Activated CD8-positive, alpha-beta T cell treated with anti-CD3 and anti-CD28 coated beads for 36 hours (primary cell): ENCODE data around the gene FGF18. TPM values are rescaled to one million over a fixed set of nuclear protein-coding genes. Genes with fewer than 3 reads are reported as not detected.
"Not testable (repeated sequence)": the region's sequence is repeated elsewhere in the genome, so short reads cannot be mapped to it uniquely, and the experiment has no call there.

Experiments used
- ATAC-seq: fragments of 200-7000 bp; cut with Tn5 transposase; one replicate; pipeline ENCODE4 v1.10.0; 2021; ENCODE audit warnings: mild to moderate bottlenecking, moderate library complexity
- CTCF ChIA-PET: fragments of 350-600 bp; sonication (Branson Sonifier 250); formaldehyde crosslinking; loops from one replicate; lab custom pipeline; 2021; ENCODE audit warnings: antibody characterized with exemption; lab: Charles Lee
- POLR2A ChIA-PET: fragments of 350-600 bp; sonication (Branson Sonifier 250); formaldehyde crosslinking; loops from one replicate; lab custom pipeline; 2021; ENCODE audit warnings: antibody characterized with exemption; lab: Charles Lee
- DNase-seq: peaks from one replicate; pipeline ENCODE4 v3.0.0-alpha.2; 2020
- H3K27ac Mint-ChIP-seq: one replicate; pipeline ENCODE4 v1.8.0; 2021; ENCODE audit warnings: mild to moderate bottlenecking, mixed read lengths
- H3K27me3 Mint-ChIP-seq: one replicate; pipeline ENCODE4 v1.8.0; 2021; ENCODE audit warnings: mixed read lengths
- H3K36me3 Mint-ChIP-seq: one replicate; pipeline ENCODE4 v1.8.0; 2021; ENCODE audit warnings: low read depth, mixed read lengths
- H3K4me1 Mint-ChIP-seq: one replicate; pipeline ENCODE4 v1.8.0; 2021; ENCODE audit warnings: low read depth, mixed read lengths
- H3K4me3 Mint-ChIP-seq: one replicate; pipeline ENCODE4 v1.8.0; 2021; ENCODE audit warnings: mild to moderate bottlenecking, moderate library complexity, mixed read lengths
- H3K9me3 Mint-ChIP-seq: one replicate; pipeline ENCODE4 v1.8.0; 2021; ENCODE audit warnings: mixed read lengths
- CTCF ChIP-seq: fragments of 200-600 bp; IDR thresholded peaks from one replicate; pipeline ENCODE4 v1.8.0; 2022; ENCODE audit warnings: antibody characterized with exemption, mild to moderate bottlenecking
- intact Hi-C: fragments of 100-400 bp; cut with micrococcal nuclease; formaldehyde crosslinking; loops from one replicate; pipeline ENCODE4 v1.10.0; 2022
- total RNA-seq, 2 experiments: library from RNA; stranded (reverse); gene quantifications; one replicate each; pipeline ENCODE4 v1.2.3, GENCODE V29; 2021

FGF18 gene
- total RNA-seq, 2 experiments from 2014 or later = 0.18 TPM; not detected in 1

GRCh38 chr5:171401167-171401947, 18.1 kb upstream of the FGF18 start:
- peak overlapping the region; percentile 27 for H3K27ac Mint-ChIP-seq
- ATAC-seq (no peak), DNase-seq (no peak)
- H3K4me1 Mint-ChIP-seq = peaks cover 53% of the 10 kb centered on the region
- no peaks in the 10 kb centered on the region for H3K27me3 Mint-ChIP-seq
- intact Hi-C loops = no loop called here
- no peak overlapping the region for H3K4me3 Mint-ChIP-seq
- POLR2A ChIA-PET = interaction anchor here (1.1 to 10.5 kb wide), 4 partner anchors 9 to 13 kb away, joined by 3 to 162 read pairs (median 53); partner anchors contain the start of gene NPM1
- CTCF ChIA-PET = interaction anchor here (1.5 kb wide), 1 partner anchor 17 kb away, joined by 4 read pairs; no protein-coding TSS in a partner anchor
- H3K9me3 Mint-ChIP-seq = no peaks in the 10 kb centered on the region
- H3K36me3 Mint-ChIP-seq = peaks cover 70% of the 10 kb centered on the region
- no peak for TF ChIP-seq CTCF

- CTCF ChIA-PET, H3K27me3 Mint-ChIP-seq, DNase-seq, H3K27ac Mint-ChIP-seq, H3K9me3 Mint-ChIP-seq, POLR2A ChIA-PET, H3K4me3 Mint-ChIP-seq, ATAC-seq, intact Hi-C loops: not testable (repeated sequence)
- Mint-ChIP-seq H3K36me3 (peaks cover 69% of the 10 kb centered on the region), H3K4me1 (peaks cover 50% of the 10 kb centered on the region)
Observed at GRCh38 chr5:171402751-171403150, 16.7 kb upstream of the FGF18 start.

GRCh38 chr5:171405615-171406014, 13.8 kb upstream of the FGF18 start:
- Mint-ChIP-seq H3K9me3 (no peaks in the 10 kb centered on the region), H3K4me3 (no peak overlapping the region), H3K27ac (no peak overlapping the region), H3K4me1 (peaks cover 46% of the 10 kb centered on the region), H3K36me3 (peaks cover 67% of the 10 kb centered on the region), H3K27me3 (no peaks in the 10 kb centered on the region)
- intact Hi-C loops = no loop called here
- ATAC-seq (peak; percentile 48), DNase-seq (no peak)
- ChIA-PET CTCF (interaction anchor here (0.9 to 1.4 kb wide), 4 partner anchors 10 to 17 kb away, joined by 3 to 5 read pairs (median 4); partner anchors contain the start of gene NPM1), POLR2A (interaction anchor here (0.9 to 11.2 kb wide), 4 partner anchors 9 to 17 kb away, joined by 3 to 162 read pairs (median 9); partner anchors contain the start of gene NPM1)
- TF ChIP-seq CTCF = no peak

GRCh38 chr5:171407234-171407633, 12.2 kb upstream of the FGF18 start:
- DNase-seq (no peak), ATAC-seq (no peak)
- Mint-ChIP-seq H3K4me1 (peaks cover 44% of the 10 kb centered on the region), H3K9me3 (no peaks in the 10 kb centered on the region), H3K27me3 (no peaks in the 10 kb centered on the region), H3K27ac (peak overlapping the region; percentile 34), H3K36me3 (peaks cover 66% of the 10 kb centered on the region), H3K4me3 (no peak overlapping the region)
- intact Hi-C loops = no loop called here
- CTCF ChIA-PET = no interaction called here
- no peak for TF ChIP-seq CTCF
- POLR2A ChIA-PET = interaction anchor here (11.2 kb wide), 1 partner anchor 11 kb away, joined by 162 read pairs; no protein-coding TSS in a partner anchor

GRCh38 chr5:171409164-171410136, 10.0 kb upstream of the FGF18 start:
- no peak overlapping the region for H3K4me3 Mint-ChIP-seq
- H3K4me1 Mint-ChIP-seq = peaks cover 42% of the 10 kb centered on the region
- TF ChIP-seq CTCF = no peak
- H3K9me3 Mint-ChIP-seq = no peaks in the 10 kb centered on the region
- H3K27me3 Mint-ChIP-seq = no peaks in the 10 kb centered on the region
- ATAC-seq (peak; percentile 13), DNase-seq (no peak)
- ChIA-PET CTCF (interaction anchor here (4.1 kb wide), 1 partner anchor 10 kb away, joined by 15 read pairs; the partner anchor contains the start of gene FGF18), POLR2A (interaction anchor here (0.8 to 11.2 kb wide), 6 partner anchors 9 to 21 kb away, joined by 3 to 162 read pairs (median 11); partner anchors contain the start of genes FGF18 and NPM1)
- H3K27ac Mint-ChIP-seq = peak overlapping the region; percentile 63
- peaks cover 73% of the 10 kb centered on the region for H3K36me3 Mint-ChIP-seq
- intact Hi-C loops = loop anchor here (10.0 kb wide), 2 partner anchors 195 to 445 kb away; no protein-coding TSS in a partner anchor
